ENCODE data around the gene ETS1.

ETS1 gene

DNA sequence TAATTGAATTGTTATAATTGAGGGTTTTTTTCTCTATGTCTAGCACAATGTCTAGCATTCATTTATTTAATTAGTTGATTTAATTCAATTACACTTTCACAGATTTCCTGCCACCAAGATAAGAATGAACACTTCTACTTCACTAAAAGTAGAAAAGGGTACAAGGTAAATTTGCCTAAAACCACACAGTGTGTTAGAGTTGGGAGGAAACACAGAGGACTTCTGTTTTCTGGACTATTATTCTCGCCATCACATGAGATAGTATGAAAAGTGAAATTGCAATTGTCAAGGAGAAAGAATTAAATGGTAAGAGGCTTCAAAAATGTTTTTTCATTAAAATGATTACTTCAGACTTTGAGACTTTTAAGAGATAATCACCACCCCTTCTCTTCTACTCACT, 109.5 kb downstream of the ETS1 start:
- Histone ChIP-seq H3K27me3 (ENCODE audit: insufficient read depth, low read depth, severe bottlenecking) (no peaks in the 10 kb centered on the region), H3K4me3 (ENCODE audit: low read depth, low read length) (no peak overlapping the region), H3K9me3 (ENCODE audit: severe bottlenecking) (no peaks in the 10 kb centered on the region), H3K27ac (no peak overlapping the region), H3K36me3 (no peaks in the 10 kb centered on the region; the same call in 1 of the 2 replicates)
- TF ChIP-seq, protein P1, sequence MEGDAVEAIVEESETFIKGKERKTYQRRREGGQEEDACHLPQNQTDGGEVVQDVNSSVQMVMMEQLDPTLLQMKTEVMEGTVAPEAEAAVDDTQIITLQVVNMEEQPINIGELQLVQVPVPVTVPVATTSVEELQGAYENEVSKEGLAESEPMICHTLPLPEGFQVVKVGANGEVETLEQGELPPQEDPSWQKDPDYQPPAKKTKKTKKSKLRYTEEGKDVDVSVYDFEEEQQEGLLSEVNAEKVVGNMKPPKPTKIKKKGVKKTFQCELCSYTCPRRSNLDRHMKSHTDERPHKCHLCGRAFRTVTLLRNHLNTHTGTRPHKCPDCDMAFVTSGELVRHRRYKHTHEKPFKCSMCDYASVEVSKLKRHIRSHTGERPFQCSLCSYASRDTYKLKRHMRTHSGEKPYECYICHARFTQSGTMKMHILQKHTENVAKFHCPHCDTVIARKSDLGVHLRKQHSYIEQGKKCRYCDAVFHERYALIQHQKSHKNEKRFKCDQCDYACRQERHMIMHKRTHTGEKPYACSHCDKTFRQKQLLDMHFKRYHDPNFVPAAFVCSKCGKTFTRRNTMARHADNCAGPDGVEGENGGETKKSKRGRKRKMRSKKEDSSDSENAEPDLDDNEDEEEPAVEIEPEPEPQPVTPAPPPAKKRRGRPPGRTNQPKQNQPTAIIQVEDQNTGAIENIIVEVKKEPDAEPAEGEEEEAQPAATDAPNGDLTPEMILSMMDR (IDR thresholded peaks at IDR 0.05; ENCODE audit: low read depth, low read length): no peak
- no peak for DNase-seq

DNA sequence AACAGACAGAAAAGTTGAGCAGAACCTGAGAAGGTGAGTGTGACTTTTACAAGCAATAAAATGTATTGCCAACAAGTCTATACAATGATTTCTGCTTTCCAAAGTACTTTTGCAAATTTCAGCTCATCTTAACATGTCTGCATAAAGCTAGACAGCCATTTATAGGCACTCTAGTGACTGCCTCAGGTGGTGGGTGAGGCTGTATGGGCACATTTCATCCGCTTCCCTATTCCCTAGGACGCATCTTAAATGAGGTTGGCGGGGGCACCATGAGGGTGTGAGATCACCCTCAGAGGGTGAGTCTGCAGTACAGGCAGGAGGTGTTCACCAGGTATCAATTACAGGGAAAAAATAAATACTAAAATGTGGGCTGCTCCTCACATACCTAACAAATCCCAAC, 110.1 kb downstream of the ETS1 start:
- no peak overlapping the region for H3K27ac ChIP-seq
- TF ChIP-seq, protein P1 (IDR thresholded peaks at IDR 0.05; ENCODE audit: low read depth, low read length): no peak
- no peaks in the 10 kb centered on the region; the same call in 1 of the 2 replicates for H3K36me3 ChIP-seq
- no peaks in the 10 kb centered on the region for H3K9me3 ChIP-seq (ENCODE audit: severe bottlenecking)
- no peaks in the 10 kb centered on the region for H3K27me3 ChIP-seq (ENCODE audit: insufficient read depth, low read depth, severe bottlenecking)
- H3K4me3 ChIP-seq (ENCODE audit: low read depth, low read length): no peak overlapping the region
- no peak for DNase-seq

DNA sequence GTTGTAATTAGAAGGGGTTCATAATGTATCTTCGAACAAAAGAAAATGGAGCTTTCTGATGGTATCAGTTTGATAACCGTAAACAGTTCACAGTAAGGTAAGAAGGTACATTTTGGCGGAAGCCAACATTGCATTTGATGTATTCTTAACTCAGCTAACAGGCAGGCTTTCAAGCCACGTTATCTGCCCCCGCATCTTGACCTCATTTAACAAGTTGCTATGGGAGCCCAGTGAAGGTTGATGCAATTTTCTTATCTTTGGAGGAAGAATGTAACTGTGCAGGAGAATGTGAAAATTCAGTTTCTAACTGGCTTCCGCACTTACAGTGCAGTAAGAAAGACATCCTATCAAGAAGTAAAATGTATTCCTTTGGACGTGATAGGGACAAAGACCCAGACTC, 110.6 kb downstream of the ETS1 start:
- TF ChIP-seq, protein P1 (IDR thresholded peaks at IDR 0.05; ENCODE audit: low read depth, low read length): no peak
- Histone ChIP-seq H3K9me3 (ENCODE audit: severe bottlenecking) (no peaks in the 10 kb centered on the region), H3K36me3 (no peaks in the 10 kb centered on the region; the same call in 1 of the 2 replicates), H3K4me3 (ENCODE audit: low read depth, low read length) (no peak overlapping the region), H3K27ac (no peak overlapping the region), H3K27me3 (ENCODE audit: insufficient read depth, low read depth, severe bottlenecking) (no peaks in the 10 kb centered on the region)
- no peak for DNase-seq

DNA sequence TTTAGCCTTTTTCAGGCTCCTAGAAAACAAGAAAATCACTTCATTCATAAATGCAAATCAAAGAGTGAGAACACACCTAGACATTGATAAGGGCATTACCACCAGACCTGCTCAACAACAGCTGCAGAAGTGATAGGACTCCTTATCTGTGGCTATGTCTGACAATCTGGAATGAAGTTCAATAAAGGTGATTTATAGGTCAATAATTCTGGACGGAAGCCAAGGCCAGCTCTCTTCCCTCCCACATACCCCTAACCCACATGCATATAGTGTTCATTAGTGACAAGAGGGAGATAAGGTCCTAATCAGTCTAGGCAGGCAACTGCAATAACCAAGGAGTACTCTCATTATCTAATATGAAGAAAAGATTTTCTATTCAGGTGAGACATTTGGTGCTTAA, 111.3 kb downstream of the ETS1 start:
- H3K36me3 ChIP-seq: no peaks in the 10 kb centered on the region; the same call in 1 of the 2 replicates
- no peaks in the 10 kb centered on the region for H3K9me3 ChIP-seq (ENCODE audit: severe bottlenecking)
- TF ChIP-seq, protein P1 (IDR thresholded peaks at IDR 0.05; ENCODE audit: low read depth, low read length): no peak

DNA sequence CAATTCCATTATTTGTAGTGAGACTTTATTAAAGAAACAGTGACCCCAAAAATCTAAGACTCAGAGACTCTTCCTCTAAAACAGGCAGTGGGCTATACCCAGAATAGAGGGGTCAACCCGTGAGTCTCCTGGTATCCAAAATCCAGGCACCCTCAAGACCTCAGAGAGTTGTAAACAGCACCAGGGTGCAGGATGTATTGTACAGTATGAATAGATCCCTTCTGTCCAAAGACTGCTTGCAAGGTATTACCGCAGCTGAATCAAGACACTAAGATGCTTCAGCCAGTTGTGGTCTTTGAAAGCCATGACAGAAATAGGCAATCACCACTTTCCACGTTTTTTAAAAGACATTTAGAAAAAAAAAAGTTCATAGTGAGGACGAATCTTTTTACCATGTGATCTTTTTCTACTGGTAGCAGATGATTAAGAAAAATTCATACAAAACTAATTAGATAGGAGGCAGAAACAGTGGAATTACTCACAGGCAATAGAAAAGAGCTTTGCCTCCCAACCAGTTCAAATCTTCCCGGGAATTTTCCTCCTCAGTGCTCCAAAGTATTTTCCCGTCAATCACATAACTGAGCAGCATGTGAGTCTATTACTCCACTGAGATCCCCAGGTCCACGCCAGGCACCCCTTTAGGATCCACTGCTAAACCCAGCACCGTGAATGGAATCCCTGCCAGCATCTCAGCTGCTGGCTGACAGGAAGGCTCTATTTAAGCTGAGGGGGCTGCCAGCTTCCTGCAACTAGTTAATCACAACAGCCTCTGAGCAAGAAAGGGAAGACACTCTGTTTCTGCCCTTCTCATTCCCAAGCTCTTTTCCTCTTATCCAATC, 113.1 kb downstream of the ETS1 start:
- H3K27me3 ChIP-seq (ENCODE audit: insufficient read depth, low read depth, severe bottlenecking): no peaks in the 10 kb centered on the region
- no peak overlapping the region for H3K27ac ChIP-seq
- H3K36me3 ChIP-seq: no peaks in the 10 kb centered on the region
- no peak overlapping the region for H3K4me3 ChIP-seq (ENCODE audit: low read depth, low read length)
- DNase-seq: no peak
- TF ChIP-seq, protein P1 (IDR thresholded peaks at IDR 0.05; ENCODE audit: low read depth, low read length): no peak
- no peaks in the 10 kb centered on the region for H3K9me3 ChIP-seq (ENCODE audit: severe bottlenecking)

More for the DNA sequence above, 111.3 kb downstream of the ETS1 start:
- Histone ChIP-seq H3K27ac (no peak overlapping the region), H3K27me3 (ENCODE audit: insufficient read depth, low read depth, severe bottlenecking) (no peaks in the 10 kb centered on the region), H3K4me3 (ENCODE audit: low read depth, low read length) (no peak overlapping the region)
- no peak for DNase-seq

All from WERI-Rb-1 (cell line).